SK-N-MC (cell line): ENCODE data around the gene ACVR2B.
A peak's percentile ranks its signal among the peaks of the same experiment; 100 is the strongest.

ENCODE experiments used
- DNase-seq: peaks from one replicate; pipeline ENCODE4 v3.0.0-alpha.2; 2011; ENCODE audit warnings: low read depth, low spot score
- H3K27ac ChIP-seq: fragments of 200-600 bp; sonication (generic); 2 replicates; pipeline ENCODE4 v1.5.1; 2016; ENCODE audit warnings: mixed run types
- H3K36me3 ChIP-seq: fragments of 200-600 bp; sonication (generic); 2 replicates; pipeline ENCODE4 v1.6.1; 2017; ENCODE audit warnings: antibody characterized with exemption, low read length, mixed read lengths; ENCODE audit not compliant: insufficient read depth
- H3K4me3 ChIP-seq: fragments of 200-600 bp; sonication (generic); 2 replicates; pipeline ENCODE4 v1.5.1; 2016
- H3K9ac ChIP-seq: fragments of 200-600 bp; sonication (generic); 2 replicates; pipeline ENCODE4 v1.8.0; 2017; ENCODE audit warnings: mixed run types, mixed read lengths; ENCODE audit not compliant: insufficient read length
- H3K9me3 ChIP-seq: fragments of 200-600 bp; sonication (generic); 2 replicates; pipeline ENCODE4 v1.6.1; 2017; ENCODE audit warnings: low read depth, mild to moderate bottlenecking, antibody characterized with exemption, low read length, moderate library complexity, mixed read lengths
- EZH2 ChIP-seq: fragments of 200-600 bp; sonication (generic); IDR thresholded peaks from one replicate; pipeline ENCODE4 v1.6.1; 2017; ENCODE audit warnings: antibody characterized with exemption
- FOXP2 ChIP-seq: optimal IDR thresholded peaks from 2 replicates; pipeline ENCODE3; 2011; ENCODE audit warnings: mild to moderate bottlenecking, moderate library complexity; ENCODE audit not compliant: insufficient read depth; ENCODE audit errors: extremely low read length, control extremely low read depth
- POLR2AphosphoS5 ChIP-seq: IDR thresholded peaks from 2 replicates; pipeline ENCODE4 v1.6.1; 2012; ENCODE audit warnings: mild to moderate bottlenecking, low read depth, low read length, borderline replicate concordance

The ACVR2B gene

GRCh38 chr3:38510631-38511030 is 56.9 kb downstream of the ACVR2B start:
- DNase-seq = no peak
- H3K9me3 ChIP-seq = no peaks in the 10 kb centered on the region
- H3K36me3 ChIP-seq = no peaks in the 10 kb centered on the region
- no peak overlapping the region for H3K27ac ChIP-seq
- no peak for TF ChIP-seq POLR2AphosphoS5
- H3K4me3 ChIP-seq = no peak overlapping the region
- H3K9ac ChIP-seq = no peak overlapping the region

- Histone ChIP-seq H3K9ac (no peak overlapping the region), H3K4me3 (no peak overlapping the region), H3K36me3 (no peaks in the 10 kb centered on the region), H3K9me3 (no peaks in the 10 kb centered on the region), H3K27ac (no peak overlapping the region)
- TF ChIP-seq EZH2 = no peak
- no peak for TF ChIP-seq POLR2AphosphoS5
- TF ChIP-seq FOXP2 = no peak
- no peak for DNase-seq
Measured at GRCh38 chr3:38511546-38511945, 57.9 kb downstream of the ACVR2B start.

- Histone ChIP-seq H3K4me3 (no peak overlapping the region), H3K9me3 (no peaks in the 10 kb centered on the region), H3K27ac (no peak overlapping the region), H3K9ac (no peak overlapping the region), H3K36me3 (no peaks in the 10 kb centered on the region)
- TF ChIP-seq FOXP2 = no peak
- no peak for DNase-seq
Measured at GRCh38 chr3:38515367-38515766, 61.7 kb downstream of the ACVR2B start.

GRCh38 chr3:38516669-38517068 is 63.0 kb downstream of the ACVR2B start:
- Histone ChIP-seq H3K36me3 (no peaks in the 10 kb centered on the region), H3K9ac (no peak overlapping the region), H3K9me3 (no peaks in the 10 kb centered on the region), H3K27ac (no peak overlapping the region), H3K4me3 (no peak overlapping the region)
- TF ChIP-seq FOXP2 (no peak), POLR2AphosphoS5 (no peak), EZH2 (no peak)
- DNase-seq = no peak

GRCh38 chr3:38519000-38519399 is 65.3 kb downstream of the ACVR2B start:
- no peak overlapping the region for H3K27ac ChIP-seq

GRCh38 chr3:38519651-38520050 is 66.0 kb downstream of the ACVR2B start:
- no peaks in the 10 kb centered on the region for H3K9me3 ChIP-seq
- TF ChIP-seq EZH2 = no peak
- TF ChIP-seq FOXP2 = no peak
- TF ChIP-seq POLR2AphosphoS5 = no peak
- H3K36me3 ChIP-seq = no peaks in the 10 kb centered on the region
- no peak overlapping the region for H3K4me3 ChIP-seq
- no peak for DNase-seq
- H3K9ac ChIP-seq = no peak overlapping the region
- no peak overlapping the region for H3K27ac ChIP-seq

More at GRCh38 chr3:38519000-38519399, 65.3 kb downstream of the ACVR2B start:
- TF ChIP-seq FOXP2 = no peak
- TF ChIP-seq POLR2AphosphoS5 = no peak
- TF ChIP-seq EZH2 = no peak
- Histone ChIP-seq H3K36me3 (no peaks in the 10 kb centered on the region), H3K4me3 (no peak overlapping the region), H3K9me3 (no peaks in the 10 kb centered on the region), H3K9ac (no peak overlapping the region)
- no peak for DNase-seq

- peak; percentile 14 for DNase-seq
- Histone ChIP-seq H3K27ac (no peak overlapping the region), H3K9ac (no peak overlapping the region), H3K36me3 (no peaks in the 10 kb centered on the region), H3K4me3 (no peak overlapping the region), H3K9me3 (no peaks in the 10 kb centered on the region)
- TF ChIP-seq EZH2 = no peak
- TF ChIP-seq POLR2AphosphoS5 = no peak
- TF ChIP-seq FOXP2 = no peak
Measured at GRCh38 chr3:38521391-38521987, 67.8 kb downstream of the ACVR2B start.

GRCh38 chr3:38522002-38522401 is 68.3 kb downstream of the ACVR2B start:
- Histone ChIP-seq H3K9ac (no peak overlapping the region), H3K4me3 (no peak overlapping the region), H3K27ac (no peak overlapping the region), H3K36me3 (no peaks in the 10 kb centered on the region), H3K9me3 (no peaks in the 10 kb centered on the region)
- TF ChIP-seq FOXP2 (no peak), EZH2 (no peak), POLR2AphosphoS5 (no peak)
- no peak for DNase-seq

- H3K27ac ChIP-seq = no peak overlapping the region
- H3K9me3 ChIP-seq = no peaks in the 10 kb centered on the region
- TF ChIP-seq FOXP2 = no peak
- TF ChIP-seq EZH2 = no peak
- TF ChIP-seq POLR2AphosphoS5 = no peak
- no peak overlapping the region for H3K9ac ChIP-seq
- no peaks in the 10 kb centered on the region for H3K36me3 ChIP-seq
- no peak for DNase-seq
- no peak overlapping the region for H3K4me3 ChIP-seq
Measured at GRCh38 chr3:38524141-38524739, 70.5 kb downstream of the ACVR2B start.
